HG02870 (cell line): ENCODE results near the gene BRCA2.

Source experiments
- ATAC-seq: cut with Tn5 transposase; IDR thresholded peaks from one replicate; pipeline ENCODE4 v1.9.1; 2021; ENCODE audit warnings: mild to moderate bottlenecking, moderate library complexity; ENCODE audit not compliant: unreplicated experiment

Gene BRCA2

GRCh38 chr13:32428581-32429432 lies 113.5 kb downstream of the BRCA2 start:
- no peak for ATAC-seq

- no peak for ATAC-seq
These were observed 114.2 kb downstream of the BRCA2 start for GRCh38 chr13:32429433-32429909.

- ATAC-seq: no peak
These were observed 114.9 kb downstream of the BRCA2 start for GRCh38 chr13:32430018-32430747.

GRCh38 chr13:32431361-32431760 lies 116.1 kb downstream of the BRCA2 start:
- no peak for ATAC-seq

- no peak for ATAC-seq
These were observed 117.5 kb downstream of the BRCA2 start for GRCh38 chr13:32432856-32433255.

GRCh38 chr13:32438871-32439270 lies 123.6 kb downstream of the BRCA2 start:
- ATAC-seq: no peak

- ATAC-seq: no peak
These were observed 127.8 kb downstream of the BRCA2 start for GRCh38 chr13:32443111-32443510.

GRCh38 chr13:32445461-32445860 lies 130.2 kb downstream of the BRCA2 start:
- no peak for ATAC-seq

GRCh38 chr13:32446220-32446619 lies 130.9 kb downstream of the BRCA2 start:
- ATAC-seq: no peak

GRCh38 chr13:32446773-32447465 lies 131.6 kb downstream of the BRCA2 start:
- no peak for ATAC-seq

GRCh38 chr13:32447894-32448623 lies 132.8 kb downstream of the BRCA2 start:
- no peak for ATAC-seq

- ATAC-seq: no peak
These were observed 133.7 kb downstream of the BRCA2 start for GRCh38 chr13:32448972-32449371.
